Astrocyte (in vitro differentiated cells and primary cell): ENCODE results near the gene ALG6.

Source experiments
- EZH2 ChIP-seq: IDR thresholded peaks from 2 replicates; pipeline ENCODE4 v1.6.1; 2012; ENCODE audit warnings: mild to moderate bottlenecking, low read length, inconsistent platforms; ENCODE audit not compliant: insufficient read depth
- TF ChIP-seq, protein P1 (sequence below): IDR thresholded peaks from 2 replicates; pipeline ENCODE4 v1.5.1; 2011; ENCODE audit warnings: low read depth, mild to moderate bottlenecking, inconsistent platforms, low read length, moderate library complexity; ENCODE audit not compliant: insufficient read depth

- TF ChIP-seq, protein P1, sequence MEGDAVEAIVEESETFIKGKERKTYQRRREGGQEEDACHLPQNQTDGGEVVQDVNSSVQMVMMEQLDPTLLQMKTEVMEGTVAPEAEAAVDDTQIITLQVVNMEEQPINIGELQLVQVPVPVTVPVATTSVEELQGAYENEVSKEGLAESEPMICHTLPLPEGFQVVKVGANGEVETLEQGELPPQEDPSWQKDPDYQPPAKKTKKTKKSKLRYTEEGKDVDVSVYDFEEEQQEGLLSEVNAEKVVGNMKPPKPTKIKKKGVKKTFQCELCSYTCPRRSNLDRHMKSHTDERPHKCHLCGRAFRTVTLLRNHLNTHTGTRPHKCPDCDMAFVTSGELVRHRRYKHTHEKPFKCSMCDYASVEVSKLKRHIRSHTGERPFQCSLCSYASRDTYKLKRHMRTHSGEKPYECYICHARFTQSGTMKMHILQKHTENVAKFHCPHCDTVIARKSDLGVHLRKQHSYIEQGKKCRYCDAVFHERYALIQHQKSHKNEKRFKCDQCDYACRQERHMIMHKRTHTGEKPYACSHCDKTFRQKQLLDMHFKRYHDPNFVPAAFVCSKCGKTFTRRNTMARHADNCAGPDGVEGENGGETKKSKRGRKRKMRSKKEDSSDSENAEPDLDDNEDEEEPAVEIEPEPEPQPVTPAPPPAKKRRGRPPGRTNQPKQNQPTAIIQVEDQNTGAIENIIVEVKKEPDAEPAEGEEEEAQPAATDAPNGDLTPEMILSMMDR: no peak
- TF ChIP-seq EZH2: no peak
These were observed 95.8 kb downstream of the ALG6 start for GRCh38 chr1:63463248-63463647.
